NCI-H510A treated with DMSO at 0.1 percent for 48 hours (cell line): Measurements from ENCODE around the gene PGBD2.
"Not testable (repeated sequence)": the region's sequence is repeated elsewhere in the genome, so short reads cannot be mapped to it uniquely, and the experiment has no call there.

Source experiments
- DNase-seq: peaks from one replicate; lab custom pipeline; 2025; lab: John Stamatoyannopoulos, UW

PGBD2 gene

DNA sequence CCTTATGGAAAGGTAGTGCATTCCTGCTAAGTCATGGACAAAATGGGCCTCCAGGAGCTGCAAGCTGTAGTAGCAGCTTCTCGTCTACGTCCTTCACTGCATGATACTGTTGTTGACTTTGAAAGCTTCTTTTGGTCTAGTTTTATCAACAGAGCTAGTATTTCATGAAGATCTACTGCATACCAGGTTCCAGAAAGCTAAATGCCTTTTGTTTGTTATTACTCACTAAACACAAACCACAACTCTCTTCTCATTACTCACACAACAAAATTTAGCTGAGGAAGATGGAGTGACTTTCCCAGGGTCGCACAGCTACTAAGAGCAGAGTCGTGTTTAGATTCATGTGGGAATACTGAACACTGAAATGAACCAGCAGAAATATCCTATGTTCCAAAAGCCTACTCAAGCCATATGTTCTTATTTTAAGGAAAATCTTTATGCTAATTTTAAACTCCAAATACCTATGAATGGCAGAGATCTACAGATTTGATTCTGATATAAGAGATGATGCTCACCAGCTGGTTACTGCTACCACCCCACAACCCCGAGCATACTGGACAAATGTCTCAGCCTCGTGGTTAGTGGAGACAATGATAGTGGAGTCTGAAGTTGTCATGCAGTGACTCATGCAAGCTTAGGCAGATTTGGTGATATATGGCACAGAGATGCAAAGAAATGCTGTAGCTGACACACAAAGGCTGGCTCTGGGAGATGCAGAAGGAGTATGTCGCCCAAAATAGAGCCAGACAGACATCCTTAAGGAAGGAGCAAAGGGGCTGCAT lies 20.6 kb downstream of the PGBD2 start:
- no peak for DNase-seq

DNA sequence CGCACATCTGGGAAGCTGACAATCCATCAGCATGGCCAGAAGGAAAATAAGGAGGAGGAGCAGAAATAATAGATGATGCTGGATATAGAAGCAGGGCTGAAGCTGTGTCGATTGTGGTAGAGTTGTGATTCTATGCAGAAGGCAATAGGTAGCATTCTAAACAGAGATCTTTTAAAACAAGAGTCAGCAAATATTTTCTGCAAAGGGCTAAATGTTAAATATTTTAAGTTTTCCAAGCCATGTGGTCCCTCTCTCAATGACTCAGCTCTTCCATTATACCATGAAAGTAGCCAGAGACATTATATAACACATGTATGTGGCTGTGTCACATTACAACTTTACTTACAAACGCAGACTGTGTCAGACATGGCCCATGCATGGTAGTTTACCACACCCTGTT lies 21.2 kb downstream of the PGBD2 start:
- DNase-seq: not testable (repeated sequence)

GRCh38 chr1:248928122-248928521 lies 22.1 kb downstream of the PGBD2 start:
- not testable (repeated sequence) for DNase-seq

GRCh38 chr1:248930037-248930436 lies 24.0 kb downstream of the PGBD2 start:
- not testable (repeated sequence) for DNase-seq

DNA sequence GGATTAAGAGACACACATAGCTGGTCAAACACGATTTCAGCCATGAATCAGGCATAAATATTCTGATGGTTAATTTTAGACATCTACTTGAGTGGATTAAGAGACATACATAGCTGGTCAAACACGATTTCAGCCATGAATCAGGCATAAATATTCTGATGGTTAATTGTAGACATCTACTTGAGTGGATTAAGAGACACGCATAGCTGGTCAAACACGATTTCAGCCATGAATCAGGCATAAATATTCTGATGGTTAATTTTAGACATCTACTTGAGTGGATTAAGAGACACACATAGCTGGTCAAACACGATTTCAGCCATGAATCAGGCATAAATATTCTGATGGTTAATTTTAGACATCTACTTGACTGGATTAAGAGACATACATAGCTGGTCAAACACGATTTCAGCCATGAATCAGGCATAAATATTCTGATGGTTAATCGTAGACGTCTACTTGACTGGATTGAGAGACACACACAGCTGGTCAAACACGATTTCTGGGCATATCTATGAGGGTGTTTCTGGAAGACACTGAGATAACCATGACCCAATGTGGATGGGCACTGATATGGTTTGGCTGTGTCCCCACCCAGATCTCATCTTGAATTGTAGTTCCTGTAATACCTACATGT lies 32.3 kb downstream of the PGBD2 start:
- not testable (repeated sequence) for DNase-seq

GRCh38 chr1:248944134-248944999 lies 38.3 kb downstream of the PGBD2 start:
- DNase-seq: not testable (repeated sequence)

DNA sequence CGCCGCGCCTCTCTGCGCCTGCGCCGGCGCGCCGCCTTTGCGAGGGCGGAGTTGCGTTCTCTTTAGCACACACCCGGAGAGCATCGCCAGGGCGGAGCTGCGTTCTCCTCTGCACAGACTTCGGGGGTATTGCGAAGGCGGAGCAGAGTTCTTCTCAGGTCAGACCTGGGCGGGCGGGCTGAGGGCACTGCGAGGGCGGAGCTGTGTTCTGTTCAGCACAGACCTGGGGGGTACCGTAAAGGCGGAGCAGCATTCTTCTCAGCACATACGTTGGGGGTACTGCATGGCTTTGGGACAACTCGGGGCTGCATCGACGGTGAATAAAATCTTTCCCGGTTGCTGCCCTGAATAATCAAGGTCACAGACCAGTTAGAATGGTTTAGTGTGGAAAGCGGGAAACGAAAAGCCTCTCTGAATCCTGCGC lies 39.0 kb downstream of the PGBD2 start:
- not testable (repeated sequence) for DNase-seq

- not testable (repeated sequence) for DNase-seq
Measured at GRCh38 chr1:248945453-248945852, 39.4 kb downstream of the PGBD2 start.

- DNase-seq: not testable (repeated sequence)
Measured at GRCh38 chr1:248945856-248946416, 39.9 kb downstream of the PGBD2 start.
